Subcutaneous abdominal adipose tissue (tissue), 5 donors: ENCODE results near the gene NOL4L.
"Not testable (repeated sequence)": the region's sequence is repeated elsewhere in the genome, so short reads cannot be mapped to it uniquely, and the experiment has no call there.

Source experiments
- H3K27ac ChIP-seq: one replicate; pipeline ENCODE4 v1.7.0; 2013; ENCODE audit warnings: low read depth, mild to moderate bottlenecking, inconsistent platforms, low read length, moderate library complexity
- H3K27me3 ChIP-seq, 5 donors: one replicate each; pipeline ENCODE4 v1.7.0; 2013; ENCODE audit warnings: low read length in 5 of 5, inconsistent platforms in 1 of 5; ENCODE audit not compliant: control insufficient read depth in 5 of 5, insufficient read depth in 4 of 5
- H3K36me3 ChIP-seq, 5 donors: one replicate each; pipeline ENCODE4 v1.7.0; 2013; ENCODE audit warnings: low read length in 5 of 5; ENCODE audit not compliant: control insufficient read depth in 5 of 5, insufficient read depth in 5 of 5
- H3K4me1 ChIP-seq, 5 donors: one replicate each; pipeline ENCODE4 v1.7.0; 2013; ENCODE audit warnings: low read length in 5 of 5, mild to moderate bottlenecking in 3 of 5, moderate library complexity in 1 of 5; ENCODE audit not compliant: control insufficient read depth in 5 of 5, insufficient read depth in 5 of 5
- H3K4me3 ChIP-seq, 5 donors: one replicate each; pipeline ENCODE4 v1.7.0; 2013; ENCODE audit warnings: low read length in 5 of 5, low read depth in 1 of 5
- H3K9ac ChIP-seq, 5 donors: one replicate each; pipeline ENCODE4 v1.7.0; 2013; ENCODE audit warnings: low read length in 5 of 5, mild to moderate bottlenecking in 4 of 5, moderate library complexity in 3 of 5
- H3K9me3 ChIP-seq, 5 donors: one replicate each; pipeline ENCODE4 v1.7.0; 2013; ENCODE audit warnings: low read length in 5 of 5; ENCODE audit not compliant: control insufficient read depth in 5 of 5
- donor health status: healthy.
- donor health status: healthy.
- donor health status: healthy.
- donor health status: healthy.
- donor health status: healthy.

Gene NOL4L

DNA sequence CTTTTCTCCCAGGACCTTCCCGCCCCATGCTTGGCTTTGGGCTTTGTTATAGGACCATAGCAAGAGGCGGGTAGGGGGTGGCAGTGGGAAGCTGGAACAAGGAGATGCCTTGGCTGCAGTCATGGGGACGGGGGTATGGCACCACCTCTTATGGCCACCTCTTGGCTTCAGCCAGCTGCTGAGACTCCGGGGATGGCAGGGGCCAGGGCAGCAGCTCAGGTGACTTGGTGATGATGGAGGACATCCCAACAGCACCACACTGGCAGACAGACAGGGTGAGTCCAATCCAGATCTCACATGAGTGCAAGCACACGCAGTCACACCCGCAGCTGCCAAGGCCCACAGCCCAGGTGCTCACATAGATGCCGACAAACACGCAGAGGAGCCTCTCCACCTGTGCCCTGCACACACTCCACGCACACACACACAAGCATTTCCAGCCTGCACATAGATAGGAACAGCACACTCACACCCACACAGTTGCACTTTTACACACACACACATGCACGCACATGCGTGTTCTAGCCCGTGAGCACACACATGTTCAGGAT, 6.2 kb downstream of the NOL4L start:
- Histone ChIP-seq H3K4me3 (no peak overlapping the region), H3K9ac (no peak overlapping the region), H3K4me1 (peaks cover 0 to 10% (median 3%) of the 10 kb centered on the region in 5 donors), H3K36me3 (no peaks in the 10 kb centered on the region), H3K27me3 (peaks cover 0 to 13% (median 8%) of the 10 kb centered on the region in 5 donors), H3K27ac (no peak overlapping the region), H3K9me3 (no peaks in the 10 kb centered on the region)

DNA sequence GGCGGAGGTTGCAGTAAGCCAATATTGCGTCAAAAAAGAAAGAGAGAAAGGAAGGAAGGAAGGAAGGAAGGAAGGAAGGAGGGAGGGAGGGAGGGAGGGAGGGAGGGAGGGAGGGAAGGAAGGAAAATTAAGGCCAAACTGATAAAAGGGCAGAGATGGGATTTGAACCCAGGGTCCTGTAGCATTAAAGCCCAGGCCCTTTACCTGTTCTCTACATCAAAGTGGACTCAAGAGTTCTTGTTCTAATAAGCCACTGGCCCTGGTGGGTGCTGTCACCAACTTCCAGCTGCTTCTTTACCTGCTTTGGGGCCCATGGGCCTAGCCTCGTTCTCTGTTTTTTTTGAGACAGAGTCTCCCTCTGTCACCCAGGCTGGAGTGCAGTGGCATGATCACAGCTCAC, 7.1 kb downstream of the NOL4L start:
- not testable (repeated sequence) for H3K9ac ChIP-seq, H3K36me3 ChIP-seq, H3K4me3 ChIP-seq, H3K9me3 ChIP-seq, H3K27ac ChIP-seq, H3K4me1 ChIP-seq
- H3K27me3 ChIP-seq: peaks cover 0 to 14% (median 9%) of the 10 kb centered on the region in 5 donors

DNA sequence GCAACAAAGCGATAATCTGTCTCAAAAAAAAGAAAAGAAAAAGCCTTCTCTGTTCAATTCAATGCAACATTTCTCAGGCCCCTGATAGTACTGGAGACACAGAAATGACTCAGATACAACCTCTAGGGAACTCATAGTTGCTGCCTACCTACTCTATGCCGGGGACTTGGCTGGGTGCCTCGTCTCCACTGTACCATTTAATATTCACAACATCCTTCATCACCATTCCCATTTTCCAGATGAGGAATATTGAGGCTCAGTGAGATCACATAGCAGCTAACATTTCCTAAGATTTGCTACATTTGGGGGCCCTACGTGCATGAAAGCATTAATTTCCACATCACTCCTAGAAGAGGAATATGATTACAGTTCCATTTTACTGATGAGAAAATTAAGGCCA, 7.5 kb downstream of the NOL4L start:
- no peaks in the 10 kb centered on the region for H3K9me3 ChIP-seq
- H3K27ac ChIP-seq: no peak overlapping the region
- H3K4me3 ChIP-seq: no peak overlapping the region
- H3K36me3 ChIP-seq: no peaks in the 10 kb centered on the region
- H3K9ac ChIP-seq: no peak overlapping the region
- H3K27me3 ChIP-seq: peaks cover 0 to 14% (median 9%) of the 10 kb centered on the region in 5 donors
- H3K4me1 ChIP-seq: peaks cover 0 to 6% (median 2%) of the 10 kb centered on the region in 5 donors

DNA sequence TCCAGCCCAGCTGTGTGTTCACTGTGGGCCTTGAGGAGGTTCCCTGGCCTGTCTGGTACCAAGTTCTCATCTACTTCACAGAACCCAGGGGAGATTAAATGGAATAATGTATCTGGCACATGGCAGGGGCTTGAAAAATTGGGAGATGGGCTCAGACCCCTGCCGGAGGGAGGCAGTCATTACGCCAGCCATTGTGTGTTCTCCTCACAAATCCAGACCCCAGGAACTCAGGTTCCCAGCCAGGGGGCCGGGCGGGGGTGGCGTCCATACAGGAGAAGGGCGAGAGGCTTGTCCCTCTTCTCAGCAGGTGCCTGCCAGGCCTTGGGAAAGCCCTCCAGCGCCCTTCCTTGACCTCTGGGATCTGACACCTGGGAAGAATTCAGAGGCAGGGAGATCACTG, 8.1 kb downstream of the NOL4L start:
- peaks cover 0 to 14% (median 9%) of the 10 kb centered on the region in 5 donors for H3K27me3 ChIP-seq
- no peak overlapping the region for H3K4me3 ChIP-seq
- H3K4me1 ChIP-seq: peaks cover 0 to 5% (median 2%) of the 10 kb centered on the region in 5 donors
- no peak overlapping the region for H3K9ac ChIP-seq
- no peak overlapping the region for H3K27ac ChIP-seq
- H3K9me3 ChIP-seq: no peaks in the 10 kb centered on the region
- no peaks in the 10 kb centered on the region for H3K36me3 ChIP-seq

- no peaks in the 10 kb centered on the region for H3K9me3 ChIP-seq
- no peak overlapping the region for H3K4me3 ChIP-seq
- H3K27me3 ChIP-seq: peaks cover 0 to 14% (median 9%) of the 10 kb centered on the region in 5 donors
- H3K27ac ChIP-seq: no peak overlapping the region
- H3K36me3 ChIP-seq: no peaks in the 10 kb centered on the region
- H3K9ac ChIP-seq: no peak overlapping the region
- peaks cover 0 to 5% (median 2%) of the 10 kb centered on the region in 5 donors for H3K4me1 ChIP-seq
Measured at GRCh38 chr20:32576560-32576959, 8.6 kb downstream of the NOL4L start.

GRCh38 chr20:32575805-32576204, 9.3 kb downstream of the NOL4L start:
- peaks cover 0 to 14% (median 9%) of the 10 kb centered on the region in 5 donors for H3K27me3 ChIP-seq
- peaks cover 0 to 6% (median 2%) of the 10 kb centered on the region in 5 donors for H3K4me1 ChIP-seq
- H3K36me3 ChIP-seq: no peaks in the 10 kb centered on the region
- H3K4me3 ChIP-seq: no peak overlapping the region
- no peak overlapping the region for H3K27ac ChIP-seq
- H3K9ac ChIP-seq: no peak overlapping the region
- H3K9me3 ChIP-seq: no peaks in the 10 kb centered on the region

DNA sequence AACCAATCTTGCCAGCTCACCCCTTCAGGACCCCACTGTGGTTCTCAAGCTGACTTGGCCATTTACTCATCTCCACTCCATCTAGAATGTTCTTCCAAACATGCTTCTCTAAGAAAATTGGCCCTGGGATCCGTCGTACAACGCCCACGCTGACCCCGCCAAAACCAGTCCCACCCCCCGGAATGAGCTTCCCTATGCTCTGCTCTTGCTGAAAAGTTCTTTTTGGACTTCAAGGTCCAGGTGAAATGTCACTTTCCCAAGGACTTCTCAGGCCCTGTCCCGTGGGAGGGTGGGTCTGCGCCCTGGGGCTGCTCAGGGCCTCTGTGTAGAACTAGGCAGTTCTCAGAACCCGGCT, 9.9 kb downstream of the NOL4L start:
- Histone ChIP-seq H3K36me3 (no peaks in the 10 kb centered on the region), H3K4me1 (peaks cover 0 to 12% (median 2%) of the 10 kb centered on the region in 5 donors), H3K4me3 (no peak overlapping the region), H3K9me3 (no peaks in the 10 kb centered on the region), H3K9ac (no peak overlapping the region), H3K27ac (no peak overlapping the region), H3K27me3 (peaks cover 0 to 14% (median 9%) of the 10 kb centered on the region in 5 donors)

DNA sequence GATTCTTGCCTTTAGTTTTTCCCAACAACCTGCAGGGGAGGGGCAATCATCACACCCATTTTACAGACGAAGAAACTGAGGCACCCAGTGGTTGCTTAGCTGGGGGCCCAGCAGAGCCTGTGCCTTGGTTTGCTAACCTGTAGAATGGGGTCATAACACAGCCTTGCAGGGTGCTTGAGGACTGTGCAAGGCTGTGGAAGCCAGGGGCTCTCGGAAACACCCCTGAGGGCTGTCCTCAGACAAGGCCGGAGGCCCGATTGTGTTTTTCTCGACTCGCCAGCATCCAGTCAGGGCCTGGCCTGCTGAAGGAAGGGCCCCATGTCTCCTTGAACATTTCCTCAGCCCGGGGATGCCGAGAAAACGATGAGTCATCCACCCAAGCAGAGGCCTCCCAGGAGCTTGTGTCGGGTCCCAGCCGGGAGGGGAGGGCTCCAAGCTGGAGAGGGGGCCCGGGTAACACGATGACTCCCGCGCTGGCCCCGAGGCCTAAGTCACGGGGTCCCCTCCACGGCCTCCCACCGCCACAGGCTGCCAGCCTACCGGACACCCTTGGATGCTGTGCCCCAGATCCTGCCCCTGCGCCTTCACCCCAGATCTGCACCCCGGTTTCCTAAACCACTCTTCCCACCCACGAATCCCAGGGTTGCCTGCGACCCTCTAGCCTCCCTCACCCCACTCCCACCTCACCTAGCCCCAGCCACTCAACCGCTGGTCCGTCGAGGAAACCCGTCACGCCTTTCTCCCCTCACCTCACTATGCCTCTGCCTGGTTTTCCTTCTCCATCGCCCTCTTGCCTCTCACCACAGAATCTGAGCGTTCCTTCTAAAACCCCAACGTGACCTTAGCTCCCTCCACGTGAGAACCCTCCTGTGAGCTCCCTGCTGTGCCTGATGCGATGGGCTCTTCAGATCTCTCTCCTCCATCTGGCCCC, 10.6 kb downstream of the NOL4L start:
- Histone ChIP-seq H3K9me3 (no peaks in the 10 kb centered on the region), H3K27ac (no peak overlapping the region), H3K36me3 (no peaks in the 10 kb centered on the region), H3K4me3 (no peak overlapping the region), H3K9ac (no peak overlapping the region), H3K4me1 (peaks cover 0 to 15% (median 2%) of the 10 kb centered on the region in 5 donors), H3K27me3 (peaks cover 0 to 14% (median 9%) of the 10 kb centered on the region in 5 donors)

- Histone ChIP-seq H3K27ac (no peak overlapping the region), H3K9me3 (no peaks in the 10 kb centered on the region), H3K27me3 (peaks cover 0 to 14% (median 9%) of the 10 kb centered on the region in 5 donors), H3K4me1 (peaks cover 0 to 15% (median 2%) of the 10 kb centered on the region in 5 donors), H3K4me3 (no peak overlapping the region), H3K9ac (no peak overlapping the region), H3K36me3 (no peaks in the 10 kb centered on the region)
Measured at GRCh38 chr20:32573167-32573851, 11.8 kb downstream of the NOL4L start.
